OCI-LY3 (cell line): ENCODE measurements around the gene BEX3.

ENCODE experiments used
- EZH2phosphoT487 ChIP-seq: fragments of 200-600 bp; shearing (Covaris generic); IDR thresholded peaks from 2 replicates; pipeline ENCODE4 v1.6.1; 2018; ENCODE audit warnings: antibody characterized with exemption, mixed run types, low read depth
- TF ChIP-seq, protein P1 (sequence below): fragments of 200-600, 300-600 bp; sonication (generic); IDR thresholded peaks from 2 replicates; pipeline ENCODE4 v1.5.1; 2014; ENCODE audit warnings: antibody characterized with exemption, low read length, low read depth

DNA sequence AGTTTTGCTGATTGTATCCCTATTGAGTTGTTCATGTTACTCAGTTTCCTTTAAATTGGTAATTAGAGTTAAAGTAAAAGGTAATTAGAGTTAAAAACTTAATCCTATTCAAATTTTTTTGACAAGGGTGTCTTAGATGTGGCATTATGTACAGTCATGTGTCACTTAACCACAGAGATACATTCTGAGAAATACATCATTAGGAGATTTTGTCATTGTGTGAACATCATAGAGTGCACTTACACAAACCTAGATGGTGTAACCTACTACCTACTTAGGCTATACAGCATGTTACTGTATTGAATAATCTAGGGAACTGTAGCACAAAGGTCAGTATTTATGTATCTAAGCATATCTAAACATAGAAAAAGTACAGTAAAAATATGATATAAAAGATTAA is 39.2 kb downstream of the BEX3 start:
- TF ChIP-seq, protein P1, sequence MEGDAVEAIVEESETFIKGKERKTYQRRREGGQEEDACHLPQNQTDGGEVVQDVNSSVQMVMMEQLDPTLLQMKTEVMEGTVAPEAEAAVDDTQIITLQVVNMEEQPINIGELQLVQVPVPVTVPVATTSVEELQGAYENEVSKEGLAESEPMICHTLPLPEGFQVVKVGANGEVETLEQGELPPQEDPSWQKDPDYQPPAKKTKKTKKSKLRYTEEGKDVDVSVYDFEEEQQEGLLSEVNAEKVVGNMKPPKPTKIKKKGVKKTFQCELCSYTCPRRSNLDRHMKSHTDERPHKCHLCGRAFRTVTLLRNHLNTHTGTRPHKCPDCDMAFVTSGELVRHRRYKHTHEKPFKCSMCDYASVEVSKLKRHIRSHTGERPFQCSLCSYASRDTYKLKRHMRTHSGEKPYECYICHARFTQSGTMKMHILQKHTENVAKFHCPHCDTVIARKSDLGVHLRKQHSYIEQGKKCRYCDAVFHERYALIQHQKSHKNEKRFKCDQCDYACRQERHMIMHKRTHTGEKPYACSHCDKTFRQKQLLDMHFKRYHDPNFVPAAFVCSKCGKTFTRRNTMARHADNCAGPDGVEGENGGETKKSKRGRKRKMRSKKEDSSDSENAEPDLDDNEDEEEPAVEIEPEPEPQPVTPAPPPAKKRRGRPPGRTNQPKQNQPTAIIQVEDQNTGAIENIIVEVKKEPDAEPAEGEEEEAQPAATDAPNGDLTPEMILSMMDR = no peak
- TF ChIP-seq EZH2phosphoT487 = no peak
